Epithelial cell of proximal tubule (primary cell): ENCODE results near the gene RIPPLY2. TPM values are rescaled to one million over a fixed set of nuclear protein-coding genes. Genes with fewer than 3 reads are reported as not detected.
"Not testable (repeated sequence)": the region's sequence is repeated elsewhere in the genome, so short reads cannot be mapped to it uniquely, and the experiment has no call there.

ENCODE experiments used
- DNase-seq: peaks from one replicate; pipeline ENCODE4 v3.0.0-alpha.2; 2011; ENCODE audit warnings: low read depth
- H3K4me3 ChIP-seq: 2 replicates; pipeline ENCODE4 v1.5.1; 2011; ENCODE audit warnings: low read depth, mild to moderate bottlenecking, low read length
- total RNA-seq: library from RNA; depleted of rRNA; stranded (reverse); fragments of >200 nt; gene quantifications from 2 replicates; pipeline ENCODE4 v1.2.3, GENCODE V29; 2015
- TF ChIP-seq, protein P1 (sequence below): conservative IDR thresholded peaks from 2 replicates; pipeline ENCODE4 v1.5.1; 2012; ENCODE audit warnings: low read depth, mild to moderate bottlenecking, low read length

RIPPLY2 gene
- total RNA-seq, 1 donor from 2014 or later: not detected

DNA sequence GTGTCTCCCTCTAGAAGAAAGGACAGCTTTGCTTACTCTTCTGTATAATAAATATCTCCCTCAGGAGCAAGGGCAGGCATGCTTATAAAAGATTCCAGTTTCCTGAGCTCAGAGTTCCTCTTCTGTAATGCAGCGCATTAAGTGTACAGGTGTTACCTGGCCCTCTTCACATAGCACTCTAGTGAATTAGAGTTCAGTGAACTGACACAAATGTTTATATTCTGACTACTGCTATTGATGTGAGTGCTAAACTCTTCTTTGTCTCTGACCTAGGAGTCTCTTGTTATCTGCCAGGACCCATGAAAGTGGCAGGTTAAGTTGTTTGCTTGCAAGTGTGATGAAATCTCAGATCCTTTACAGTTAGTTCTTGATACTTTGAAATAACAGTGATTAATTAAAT, 39.9 kb downstream of the RIPPLY2 start:
- H3K4me3 ChIP-seq: no peak overlapping the region
- TF ChIP-seq, protein P1, sequence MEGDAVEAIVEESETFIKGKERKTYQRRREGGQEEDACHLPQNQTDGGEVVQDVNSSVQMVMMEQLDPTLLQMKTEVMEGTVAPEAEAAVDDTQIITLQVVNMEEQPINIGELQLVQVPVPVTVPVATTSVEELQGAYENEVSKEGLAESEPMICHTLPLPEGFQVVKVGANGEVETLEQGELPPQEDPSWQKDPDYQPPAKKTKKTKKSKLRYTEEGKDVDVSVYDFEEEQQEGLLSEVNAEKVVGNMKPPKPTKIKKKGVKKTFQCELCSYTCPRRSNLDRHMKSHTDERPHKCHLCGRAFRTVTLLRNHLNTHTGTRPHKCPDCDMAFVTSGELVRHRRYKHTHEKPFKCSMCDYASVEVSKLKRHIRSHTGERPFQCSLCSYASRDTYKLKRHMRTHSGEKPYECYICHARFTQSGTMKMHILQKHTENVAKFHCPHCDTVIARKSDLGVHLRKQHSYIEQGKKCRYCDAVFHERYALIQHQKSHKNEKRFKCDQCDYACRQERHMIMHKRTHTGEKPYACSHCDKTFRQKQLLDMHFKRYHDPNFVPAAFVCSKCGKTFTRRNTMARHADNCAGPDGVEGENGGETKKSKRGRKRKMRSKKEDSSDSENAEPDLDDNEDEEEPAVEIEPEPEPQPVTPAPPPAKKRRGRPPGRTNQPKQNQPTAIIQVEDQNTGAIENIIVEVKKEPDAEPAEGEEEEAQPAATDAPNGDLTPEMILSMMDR: no peak
- DNase-seq: no peak

DNA sequence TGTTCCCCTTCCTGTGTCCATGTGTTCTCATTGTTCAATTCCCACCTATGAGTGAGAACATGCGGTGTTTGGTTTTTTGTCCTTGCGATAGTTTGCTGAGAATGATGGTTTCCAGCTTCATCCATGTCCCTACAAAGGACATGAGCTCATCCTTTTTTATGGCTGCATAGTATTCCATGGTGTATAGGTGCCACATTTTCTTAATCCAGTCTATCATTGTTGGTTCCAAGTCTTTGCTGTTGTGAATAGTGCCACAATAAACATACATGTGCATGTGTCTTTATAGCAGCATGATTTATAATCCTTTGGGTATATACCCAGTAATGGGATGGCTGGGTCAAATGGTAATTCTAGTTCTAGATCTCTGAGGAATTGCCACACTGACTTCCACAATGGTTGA, 43.9 kb downstream of the RIPPLY2 start:
- not testable (repeated sequence) for DNase-seq, H3K4me3 ChIP-seq

DNA sequence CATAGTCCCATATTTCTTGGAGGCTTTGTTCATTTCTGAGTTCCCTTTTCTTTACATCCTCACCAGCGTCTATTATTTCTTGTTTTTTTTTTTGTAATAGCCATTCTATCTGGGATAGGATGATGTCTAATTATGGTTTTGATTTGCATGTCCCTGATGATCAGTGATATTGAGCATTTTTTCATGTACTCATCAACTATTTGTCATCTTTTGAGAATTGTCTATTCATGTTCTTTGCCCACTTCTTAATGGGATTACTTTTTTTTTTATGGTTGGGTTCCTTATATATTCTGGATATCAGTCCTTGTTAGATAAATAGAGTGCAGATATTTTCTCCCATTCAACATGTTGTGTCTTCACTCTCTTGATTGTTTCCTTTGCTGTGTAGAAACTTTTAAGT, 48.5 kb downstream of the RIPPLY2 start:
- no peak overlapping the region for H3K4me3 ChIP-seq
- no peak for DNase-seq
- TF ChIP-seq, protein P1: no peak

DNA sequence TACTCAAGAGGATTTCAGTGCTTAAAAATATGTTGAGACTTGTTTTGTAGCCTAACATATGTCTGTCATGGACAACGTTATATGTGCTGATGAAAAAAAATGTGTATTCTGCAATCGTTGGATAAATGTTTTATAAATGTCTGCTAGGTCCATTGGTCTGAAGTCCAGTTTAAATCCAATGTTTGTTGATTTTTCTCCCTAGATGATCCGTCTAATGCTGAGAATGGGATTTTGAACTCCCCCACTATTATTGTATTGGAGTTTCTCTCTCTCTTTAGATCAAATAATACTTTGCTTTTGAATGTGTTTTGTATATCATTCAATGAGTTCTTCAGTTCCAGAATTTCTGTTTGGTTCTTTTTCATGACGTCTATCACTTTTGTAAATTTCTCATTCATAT, 51.2 kb downstream of the RIPPLY2 start:
- TF ChIP-seq, protein P1: no peak
- no peak overlapping the region for H3K4me3 ChIP-seq
- no peak for DNase-seq

DNA sequence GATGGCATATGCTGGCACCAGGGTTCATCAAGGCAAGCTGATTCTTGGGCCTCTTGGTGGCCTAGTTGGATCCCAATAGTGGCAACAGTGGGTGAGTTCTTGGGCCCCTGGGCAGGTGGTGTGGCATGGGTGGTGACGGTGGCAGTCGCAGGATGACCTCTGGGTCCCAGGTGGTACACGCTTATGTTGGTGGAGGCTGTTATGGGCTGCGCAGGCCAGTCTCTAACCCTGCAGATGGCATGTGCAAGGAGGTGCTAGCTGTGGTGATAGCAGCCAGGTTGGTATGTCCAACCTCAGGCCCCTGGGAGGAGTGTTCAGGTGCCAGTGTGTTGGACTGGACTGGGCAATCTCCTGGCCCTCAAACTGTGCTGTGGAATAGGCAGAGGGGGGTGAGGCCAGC, 52.5 kb downstream of the RIPPLY2 start:
- DNase-seq: no peak
- H3K4me3 ChIP-seq: no peak overlapping the region
- TF ChIP-seq, protein P1: no peak

Other genes with a start within 250 kb of the RIPPLY2 start
- not detected in 2 replicates for gene SNAP91, start 144.3 kb upstream of the RIPPLY2 start, total RNA-seq
- 8.2 and 11.3 TPM in 2 replicates for gene CYB5R4, start 6.3 kb downstream of the RIPPLY2 start, total RNA-seq
- gene MRAP2, start 180.4 kb downstream of the RIPPLY2 start, total RNA-seq: 0.17 TPM in 1 of 2 replicates, not detected in the other